HepG2 (cell line): ENCODE results near the gene SHROOM1. TPM values are rescaled to one million over a fixed set of nuclear protein-coding genes. Genes with fewer than 3 reads are reported as not detected.

ENCODE experiments used
- AGO1 ChIP-seq: fragments of 200-400 bp; formaldehyde crosslinking; IDR thresholded peaks from 2 replicates; pipeline ENCODE4 v1.6.1; 2017; ENCODE audit warnings: mild to moderate bottlenecking, low read depth, low read length, moderate library complexity; ENCODE audit not compliant: poor library complexity, severe bottlenecking
- ATM ChIP-seq: fragments of 450-650 bp; IDR thresholded peaks from 2 replicates; pipeline ENCODE4 v1.7.1; 2017; ENCODE audit warnings: mild to moderate bottlenecking, borderline replicate concordance
- BRCA1 ChIP-seq: sonication (generic); formaldehyde crosslinking; IDR thresholded peaks from 2 replicates; pipeline ENCODE4 v1.4.0; 2020; ENCODE audit warnings: missing genetic modification reagents
- HOXA9 ChIP-seq: sonication (generic); formaldehyde crosslinking; IDR thresholded peaks from 2 replicates; pipeline ENCODE4 v1.8.1; 2022; ENCODE audit warnings: missing genetic modification reagents, mild to moderate bottlenecking, moderate library complexity, borderline replicate concordance
- JDP2 ChIP-seq: sonication (generic); formaldehyde crosslinking; IDR thresholded peaks from 2 replicates; pipeline ENCODE4 v1.8.1; 2022; ENCODE audit warnings: missing genetic modification reagents, borderline replicate concordance
- JUNB ChIP-seq: sonication (generic); formaldehyde crosslinking; IDR thresholded peaks from 2 replicates; pipeline ENCODE4 v1.8.0; 2022; ENCODE audit warnings: missing genetic modification reagents, mild to moderate bottlenecking, borderline replicate concordance
- KLF13 ChIP-seq: sonication (generic); formaldehyde crosslinking; IDR thresholded peaks from 2 replicates; pipeline ENCODE4 v1.4.0; 2020; ENCODE audit warnings: mild to moderate bottlenecking, missing genetic modification reagents
- NBN ChIP-seq: fragments of 450-650 bp; conservative IDR thresholded peaks from 2 replicates; pipeline ENCODE4 v1.6.1; 2017
- NFYC ChIP-seq: IDR thresholded peaks from 2 replicates; pipeline ENCODE4 v1.6.1; 2016; ENCODE audit warnings: missing genetic modification reagents, missing compliant biosample characterization
- NR2F6 ChIP-seq, 2 experiments: IDR thresholded peaks; 2 replicates each; pipeline ENCODE4 v1.6.1; 2016; ENCODE audit warnings: antibody characterized with exemption in 1 of 2, mild to moderate bottlenecking in 1 of 2
- PAF1 ChIP-seq: IDR thresholded peaks from 2 replicates; pipeline ENCODE4 v1.6.1; 2016; ENCODE audit warnings: missing genetic modification reagents, missing compliant biosample characterization
- RAD21 ChIP-seq: fragments of 450-650 bp; formaldehyde crosslinking; IDR thresholded peaks from 2 replicates; pipeline ENCODE4 v1.5.0; 2020; ENCODE audit warnings: mild to moderate bottlenecking
- SRY ChIP-seq: sonication (generic); formaldehyde crosslinking; IDR thresholded peaks from 2 replicates; pipeline ENCODE4 v1.8.0; 2022; ENCODE audit warnings: mild to moderate bottlenecking, missing genetic modification reagents
- TBX2 ChIP-seq: sonication (generic); formaldehyde crosslinking; IDR thresholded peaks from 2 replicates; pipeline ENCODE4 v1.5.0; 2020; ENCODE audit warnings: missing genetic modification reagents, mild to moderate bottlenecking, borderline replicate concordance
- YEATS4 ChIP-seq: sonication (generic); formaldehyde crosslinking; IDR thresholded peaks from 2 replicates; pipeline ENCODE4 v1.4.0; 2020; ENCODE audit warnings: missing genetic modification reagents, borderline replicate concordance
- ZFP90 ChIP-seq: sonication (generic); formaldehyde crosslinking; IDR thresholded peaks from 2 replicates; pipeline ENCODE4 v1.8.0; 2022; ENCODE audit warnings: missing genetic modification reagents, mild to moderate bottlenecking, inconsistent platforms, borderline replicate concordance
- ZMYM4 ChIP-seq: sonication (generic); formaldehyde crosslinking; IDR thresholded peaks from 2 replicates; pipeline ENCODE4 v1.8.1; 2023; ENCODE audit warnings: mild to moderate bottlenecking, missing genetic modification reagents
- ZNF160 ChIP-seq: sonication (generic); formaldehyde crosslinking; IDR thresholded peaks from 2 replicates; pipeline ENCODE4 v1.8.0; 2022; ENCODE audit warnings: mild to moderate bottlenecking, inconsistent platforms, missing genetic modification reagents
- ZNF235 ChIP-seq: sonication (generic); formaldehyde crosslinking; IDR thresholded peaks from 2 replicates; pipeline ENCODE4 v1.8.1; 2023; ENCODE audit warnings: mild to moderate bottlenecking, missing genetic modification reagents, borderline replicate concordance
- ZNF331 ChIP-seq: sonication (generic); formaldehyde crosslinking; IDR thresholded peaks from 2 replicates; pipeline ENCODE4 v1.4.0; 2020; ENCODE audit warnings: missing genetic modification reagents
- ZNF335 ChIP-seq: sonication (generic); formaldehyde crosslinking; IDR thresholded peaks from 2 replicates; pipeline ENCODE4 v1.4.0; 2020; ENCODE audit warnings: missing genetic modification reagents
- ZNF614 ChIP-seq: IDR thresholded peaks from 2 replicates; pipeline ENCODE4 v1.6.1; 2018; ENCODE audit warnings: missing biosample characterization, missing genetic modification reagents, inconsistent platforms, borderline replicate concordance
- polyA plus RNA-seq, 8 experiments: library from polyadenylated mRNA; depleted of rRNA in 3 of 8; stranded (reverse) in 7 of 8; unstranded in 1 of 8; fragments of >200 nt; fragmentation: Illumina TruSeq in 4 of 8; extraction: Trizol in 4 of 8; gene quantifications; 2 replicates each; pipeline versions ENCODE4 v1.2.1 to v1.2.3, GENCODE V29; 2011 to 2016; ENCODE audit warnings: low read depth in 4 of 8, missing spikeins in 1 of 8, mixed read lengths in 1 of 8; ENCODE audit not compliant: insufficient read depth in 1 of 8
- total RNA-seq, 5 experiments: library from RNA; depleted of rRNA; stranded (reverse); fragments of >200 nt; fragmentation: Illumina TruSeq; extraction: Trizol; gene quantifications; 2 replicates each; pipeline ENCODE4 v1.2.3, GENCODE V29; 2016; ENCODE audit warnings: low read depth in 1 of 5
- TF ChIP-seq, protein P1 (sequence below): sonication (generic); formaldehyde crosslinking; IDR thresholded peaks from 2 replicates; pipeline ENCODE4 v1.4.0; 2020; ENCODE audit warnings: missing genetic modification reagents, low read depth, mild to moderate bottlenecking, borderline replicate concordance
- TF ChIP-seq, protein P2 (sequence below): IDR thresholded peaks from 2 replicates; pipeline ENCODE4 v1.6.1; 2016; ENCODE audit warnings: missing compliant biosample characterization, missing genetic modification reagents, borderline replicate concordance

Gene SHROOM1
- total and polyA plus RNA-seq, 2 of the 13 experiments (the other 11 are each of a cell fraction or from before 2014, with no cell fraction given) = 18.2 to 25.7 TPM

- TF ChIP-seq, protein P1, sequence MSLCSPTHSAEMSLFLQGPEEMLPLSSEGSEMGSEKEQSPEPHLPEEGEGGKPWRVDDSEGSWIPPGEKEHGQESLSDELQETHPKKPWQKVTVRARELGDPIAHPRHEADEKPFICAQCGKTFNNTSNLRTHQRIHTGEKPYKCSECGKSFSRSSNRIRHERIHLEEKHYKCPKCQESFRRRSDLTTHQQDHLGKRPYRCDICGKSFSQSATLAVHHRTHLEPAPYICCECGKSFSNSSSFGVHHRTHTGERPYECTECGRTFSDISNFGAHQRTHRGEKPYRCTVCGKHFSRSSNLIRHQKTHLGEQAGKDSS (CRISPR knock-in tag) = peak; percentile 47; the same call in 1 of the 2 replicates
- TF ChIP-seq HOXA9 = peak; percentile 93
- TF ChIP-seq PAF1 (CRISPR knock-in tag) = peak; percentile 73; the same call in 1 of the 2 replicates
- no peak for TF ChIP-seq RAD21 (CRISPR knock-in tag)
- TF ChIP-seq, protein P2, sequence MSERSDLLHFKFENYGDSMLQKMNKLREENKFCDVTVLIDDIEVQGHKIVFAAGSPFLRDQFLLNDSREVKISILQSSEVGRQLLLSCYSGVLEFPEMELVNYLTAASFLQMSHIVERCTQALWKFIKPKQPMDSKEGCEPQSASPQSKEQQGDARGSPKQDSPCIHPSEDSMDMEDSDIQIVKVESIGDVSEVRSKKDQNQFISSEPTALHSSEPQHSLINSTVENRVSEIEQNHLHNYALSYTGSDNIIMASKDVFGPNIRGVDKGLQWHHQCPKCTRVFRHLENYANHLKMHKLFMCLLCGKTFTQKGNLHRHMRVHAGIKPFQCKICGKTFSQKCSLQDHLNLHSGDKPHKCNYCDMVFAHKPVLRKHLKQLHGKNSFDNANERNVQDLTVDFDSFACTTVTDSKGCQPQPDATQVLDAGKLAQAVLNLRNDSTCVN (CRISPR knock-in tag) = peak; percentile 29; the same call in 1 of the 2 replicates
- TF ChIP-seq ZNF614 = peak; percentile 28; the same call in 1 of the 2 replicates
- TF ChIP-seq BRCA1 = peak; percentile 3; the same call in 1 of the 2 replicates
- TF ChIP-seq ZFP90 (CRISPR knock-in tag) = no peak
- peak; percentile 38; the same call in 1 of the 2 replicates for TF ChIP-seq ZNF235 (CRISPR knock-in tag)
- TF ChIP-seq KLF13 (CRISPR knock-in tag) = no peak
- TF ChIP-seq ZMYM4 (CRISPR knock-in tag) = peak; percentile 62
- TF ChIP-seq JDP2 = peak; percentile 58; the same call in 1 of the 2 replicates
- TF ChIP-seq YEATS4 = peak; percentile 35; the same call in 1 of the 2 replicates
- TF ChIP-seq TBX2 (CRISPR knock-in tag) = peak; percentile 78; the same call in 1 of the 2 replicates
- peak; percentile 81 for TF ChIP-seq NR2F6 (IDR thresholded peaks at IDR 0.05)
- TF ChIP-seq NR2F6 (CRISPR knock-in tag; IDR thresholded peaks at IDR 0.05) = peak; percentile 70
- TF ChIP-seq SRY (CRISPR knock-in tag) = peak; percentile 30; the same call in 1 of the 2 replicates
- peak; percentile 52 for TF ChIP-seq JUNB (CRISPR knock-in tag)
- no peak for TF ChIP-seq AGO1
- peak; percentile 64; the same call in 1 of the 2 replicates for TF ChIP-seq ZNF335 (CRISPR knock-in tag)
- TF ChIP-seq NFYC (CRISPR knock-in tag) = 0 out of 2 replicates have a peak, but pooled peaks have one; percentile 24
- no peak for TF ChIP-seq ATM
- no peak; the same call in 1 of the 2 replicates for TF ChIP-seq ZNF160 (CRISPR knock-in tag)
- no peak for TF ChIP-seq NBN
- TF ChIP-seq ZNF331 (CRISPR knock-in tag) = peak; percentile 50
These were observed 42.9 kb upstream of the SHROOM1 start, which contains the start of gene LEAP2 (continued) for GRCh38 chr5:132873119-132873929.
